GM18498 (cell line): ENCODE results near the gene PRSS2.
"Not testable (repeated sequence)": the region's sequence is repeated elsewhere in the genome, so short reads cannot be mapped to it uniquely, and the experiment has no call there.

Experiments
- ATAC-seq: cut with Tn5 transposase; IDR thresholded peaks from one replicate; pipeline ENCODE4 v1.9.1; 2021; ENCODE audit warnings: mild to moderate bottlenecking, moderate library complexity; ENCODE audit not compliant: unreplicated experiment

PRSS2 gene

GRCh38 chr7:142758312-142758711, 12.5 kb upstream of the PRSS2 start:
- not testable (repeated sequence) for ATAC-seq

GRCh38 chr7:142759433-142759832, 11.3 kb upstream of the PRSS2 start:
- no peak for ATAC-seq

GRCh38 chr7:142760071-142760642, 10.6 kb upstream of the PRSS2 start:
- no peak for ATAC-seq

GRCh38 chr7:142761606-142762005, 9.2 kb upstream of the PRSS2 start:
- ATAC-seq = not testable (repeated sequence)

- ATAC-seq = no peak
Observed at GRCh38 chr7:142762104-142762503, 8.7 kb upstream of the PRSS2 start.

GRCh38 chr7:142767451-142767850, 3.3 kb upstream of the PRSS2 start:
- ATAC-seq = no peak

- ATAC-seq = no peak
Observed at GRCh38 chr7:142767861-142768260, 2.9 kb upstream of the PRSS2 start.

GRCh38 chr7:142768885-142769284, 1.9 kb upstream of the PRSS2 start:
- not testable (repeated sequence) for ATAC-seq

GRCh38 chr7:142771353-142771723, 568 bp downstream of the PRSS2 start:
- ATAC-seq = peak; percentile 88

GRCh38 chr7:142772051-142772450, 1.3 kb downstream of the PRSS2 start:
- no peak for ATAC-seq

- no peak for ATAC-seq
Observed at GRCh38 chr7:142772673-142773072, 1.9 kb downstream of the PRSS2 start.

GRCh38 chr7:142773230-142773629, 2.5 kb downstream of the PRSS2 start:
- ATAC-seq = no peak

GRCh38 chr7:142773937-142774744, 3.4 kb downstream of the PRSS2 start:
- ATAC-seq = no peak

- ATAC-seq = no peak
Observed at GRCh38 chr7:142774826-142775225, 4.1 kb downstream of the PRSS2 start.

- ATAC-seq = not testable (repeated sequence)
Observed at GRCh38 chr7:142775351-142776115, 4.8 kb downstream of the PRSS2 start.

- ATAC-seq = no peak
Observed at GRCh38 chr7:142776206-142776844, 5.6 kb downstream of the PRSS2 start.

GRCh38 chr7:142776845-142777225, 6.1 kb downstream of the PRSS2 start:
- not testable (repeated sequence) for ATAC-seq

- no peak for ATAC-seq
Observed at GRCh38 chr7:142777318-142777717, 6.5 kb downstream of the PRSS2 start.

GRCh38 chr7:142782922-142783900, 12.4 kb downstream of the PRSS2 start:
- peak; percentile 91 for ATAC-seq

GRCh38 chr7:142784096-142784495, 13.3 kb downstream of the PRSS2 start:
- ATAC-seq = no peak
